Left forelimb (tissue), 1 donor: Measurements from ENCODE around the gene SLC2A4RG.

ENCODE experiments used
- DNase-seq: peaks from one replicate; pipeline ENCODE4 v3.0.0-alpha.2; 2018; ENCODE audit warnings: low spot score

Gene SLC2A4RG

GRCh38 chr20:63778034-63778752 is 38.6 kb downstream of the SLC2A4RG start:
- DNase-seq = no peak

GRCh38 chr20:63778857-63779256 is 39.3 kb downstream of the SLC2A4RG start:
- no peak for DNase-seq

GRCh38 chr20:63781181-63781580 is 41.6 kb downstream of the SLC2A4RG start:
- DNase-seq = no peak

- DNase-seq = no peak
These were observed 42.5 kb downstream of the SLC2A4RG start for GRCh38 chr20:63782051-63782471.

DNA sequence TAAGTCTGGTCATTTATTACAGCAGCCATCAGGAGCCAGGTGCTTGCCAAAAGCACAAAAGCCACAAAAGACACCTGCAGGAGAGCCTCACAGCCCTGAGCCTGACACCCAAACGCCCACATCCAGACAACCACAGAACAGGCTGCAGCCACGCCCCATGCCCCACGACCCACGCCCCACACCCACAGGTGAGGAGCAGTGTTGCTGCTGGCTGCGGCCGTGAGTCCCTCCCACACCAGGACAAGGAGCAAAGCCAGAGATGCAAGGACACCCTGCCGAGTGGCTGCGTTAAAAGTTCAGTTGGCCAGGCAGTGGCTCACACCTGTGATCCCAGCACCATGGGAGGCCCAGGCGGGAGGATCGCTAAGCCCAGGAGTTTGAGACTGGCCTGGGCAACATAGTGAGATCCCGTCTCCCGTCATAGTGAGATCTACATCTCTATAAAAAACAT is 43.0 kb downstream of the SLC2A4RG start:
- no peak for DNase-seq

GRCh38 chr20:63783970-63784369 is 44.4 kb downstream of the SLC2A4RG start:
- DNase-seq = no peak

DNA sequence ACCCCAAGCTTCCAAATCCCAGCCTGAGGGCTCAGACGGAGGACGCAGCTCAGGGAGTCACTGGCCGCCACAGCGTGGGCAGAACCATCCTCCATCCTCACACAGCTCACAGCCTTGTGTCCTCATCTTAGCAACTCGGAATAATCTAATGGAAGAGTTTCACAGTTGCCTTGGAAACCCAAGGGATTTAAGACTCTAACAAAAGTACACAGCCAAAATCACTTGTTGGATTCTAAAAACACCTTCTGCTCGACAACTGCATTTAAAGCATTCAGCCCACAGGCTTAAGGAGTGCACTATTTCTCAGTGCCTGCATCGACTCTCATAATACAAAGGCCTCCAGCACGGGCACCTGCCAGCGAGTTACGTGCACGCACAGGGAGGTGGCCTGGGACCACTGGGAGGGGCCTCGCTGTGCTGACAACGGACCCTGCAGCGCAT is 46.1 kb downstream of the SLC2A4RG start:
- DNase-seq = no peak

DNA sequence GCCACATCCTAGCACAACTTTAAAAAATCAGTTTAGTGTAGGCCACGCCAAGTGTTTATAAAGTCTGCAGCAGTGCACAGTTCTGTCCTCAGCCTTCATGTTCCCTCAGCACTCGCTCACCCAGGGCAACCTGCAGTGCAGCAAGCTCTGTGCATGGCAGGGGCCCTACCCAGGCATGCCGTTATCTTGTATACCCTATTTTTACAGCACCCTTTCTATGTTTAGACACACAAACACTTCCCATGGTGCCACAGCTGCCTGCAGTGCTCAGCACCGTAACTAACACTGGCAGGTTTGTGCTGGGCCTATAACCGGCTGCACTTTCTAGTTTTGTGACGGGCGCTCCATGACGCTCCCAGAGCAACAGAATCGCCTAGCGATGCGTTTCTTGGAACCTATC is 47.7 kb downstream of the SLC2A4RG start:
- no peak for DNase-seq

- DNase-seq = no peak
These were observed 48.2 kb downstream of the SLC2A4RG start for GRCh38 chr20:63787749-63788148.

GRCh38 chr20:63789836-63790571 is 50.4 kb downstream of the SLC2A4RG start:
- DNase-seq = no peak

DNA sequence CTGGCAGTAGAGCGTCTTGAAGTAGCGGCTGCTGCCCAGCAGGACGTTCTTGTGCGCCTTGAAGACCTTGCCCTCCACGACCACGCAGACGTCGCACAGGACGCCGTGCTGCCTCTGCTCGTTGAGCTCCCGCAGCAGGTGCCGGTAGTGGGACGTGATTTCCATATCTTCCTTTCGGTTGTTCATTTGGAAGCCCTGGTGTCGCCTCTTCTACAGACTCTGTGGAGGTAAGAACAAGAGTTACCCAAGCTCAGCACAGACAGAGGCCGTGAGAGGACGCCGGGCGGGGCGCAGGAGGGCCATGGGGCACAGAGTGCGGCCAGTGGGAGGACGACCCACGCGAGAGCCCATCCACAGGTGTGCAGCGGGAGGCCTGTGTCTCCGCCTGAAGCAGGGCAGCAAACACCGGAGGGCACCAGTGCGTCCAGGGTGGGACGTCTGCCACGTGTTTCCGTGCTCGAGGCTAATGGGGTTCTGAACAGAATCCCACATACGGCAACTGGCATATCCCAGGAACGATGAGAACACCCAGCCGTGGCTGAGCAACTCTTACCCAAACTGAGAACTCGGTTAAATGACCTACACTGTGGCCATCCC is 51.1 kb downstream of the SLC2A4RG start:
- DNase-seq = no peak

GRCh38 chr20:63791497-63792156 is 52.1 kb downstream of the SLC2A4RG start:
- no peak for DNase-seq

DNA sequence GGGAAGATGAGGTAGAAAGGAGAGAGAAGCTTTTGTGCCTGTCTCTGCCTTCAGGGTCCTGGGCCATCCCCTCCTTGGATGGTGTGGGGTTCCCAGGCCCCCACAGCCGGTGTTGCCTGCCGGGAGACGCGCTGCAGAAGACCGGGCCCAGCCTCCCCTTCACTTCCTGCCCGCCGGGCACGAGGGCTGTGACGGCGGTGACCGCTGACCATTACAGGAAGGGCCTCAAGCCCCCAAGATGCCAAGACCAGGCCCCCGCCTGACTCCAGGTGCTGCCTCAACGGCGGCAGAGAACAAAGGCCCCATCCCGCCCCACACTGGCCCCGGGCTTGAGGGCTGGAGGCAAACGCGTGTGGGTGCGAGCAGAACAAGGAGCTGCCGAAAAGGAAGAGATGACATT is 53.3 kb downstream of the SLC2A4RG start:
- no peak for DNase-seq
